IPS DF 6.9 (cell line): Measurements from ENCODE around the gene ETNK2.

Experiments used
- DNase-seq: peaks from one replicate; pipeline ENCODE4 v3.0.0-alpha.2; 2013; ENCODE audit warnings: low read depth, low spot score
- H3K27ac ChIP-seq: one replicate; pipeline ENCODE4 v1.5.1; 2013; ENCODE audit warnings: low read length, control low read depth
- H3K27me3 ChIP-seq: 2 replicates; pipeline ENCODE4 v1.6.1; 2013; ENCODE audit warnings: mild to moderate bottlenecking, low read length; ENCODE audit not compliant: control insufficient read depth, insufficient read depth
- H3K36me3 ChIP-seq: 2 replicates; pipeline ENCODE4 v1.6.1; 2013; ENCODE audit warnings: low read length; ENCODE audit not compliant: control insufficient read depth, insufficient read depth
- H3K4me1 ChIP-seq: 2 replicates; pipeline ENCODE4 v1.6.1; 2013; ENCODE audit warnings: low read length; ENCODE audit not compliant: control insufficient read depth, insufficient read depth
- H3K4me3 ChIP-seq: 2 replicates; pipeline ENCODE4 v1.5.1; 2013; ENCODE audit warnings: mild to moderate bottlenecking, low read length
- H3K9me3 ChIP-seq: 2 replicates; pipeline ENCODE4 v1.6.1; 2013; ENCODE audit warnings: low read length, inconsistent platforms; ENCODE audit not compliant: control insufficient read depth, insufficient read depth
- WGBS: extraction: QIAGEN DNeasy Blood & Tissue Kit; methylation state at CpG from one replicate; pipeline ENCODE4 v1.1.7; 2013; ENCODE audit warnings: mixed read lengths, missing lambda C conversion rate; ENCODE audit not compliant: insufficient read length, insufficient coverage; 5-methylcytosine and 5-hydroxymethylcytosine counted together

The ETNK2 gene

GRCh38 chr1:204126956-204127355 lies 24.9 kb downstream of the ETNK2 start:
- no peak for DNase-seq
- Histone ChIP-seq H3K4me1 (peaks cover 10% of the 10 kb centered on the region), H3K4me3 (no peak overlapping the region), H3K9me3 (no peaks in the 10 kb centered on the region), H3K27ac (no peak overlapping the region), H3K27me3 (no peaks in the 10 kb centered on the region), H3K36me3 (peaks cover 42% of the 10 kb centered on the region; the same call in 1 of the 2 replicates)
- no CpG with 5 or more reads among the region's 7 CpGs for WGBS

GRCh38 chr1:204126386-204126785 lies 25.5 kb downstream of the ETNK2 start:
- Histone ChIP-seq H3K27ac (no peak overlapping the region), H3K27me3 (no peaks in the 10 kb centered on the region), H3K4me1 (peaks cover 10% of the 10 kb centered on the region), H3K9me3 (no peaks in the 10 kb centered on the region), H3K36me3 (peaks cover 42% of the 10 kb centered on the region; the same call in 1 of the 2 replicates), H3K4me3 (no peak overlapping the region)
- no peak for DNase-seq
- WGBS, result no CpG with 5 or more reads among the region's 8 CpGs

GRCh38 chr1:204125759-204126351 lies 26.0 kb downstream of the ETNK2 start:
- Histone ChIP-seq H3K4me3 (no peak overlapping the region), H3K27ac (no peak overlapping the region), H3K4me1 (peaks cover 8% of the 10 kb centered on the region), H3K9me3 (no peaks in the 10 kb centered on the region), H3K27me3 (no peaks in the 10 kb centered on the region), H3K36me3 (peaks cover 42% of the 10 kb centered on the region; the same call in 1 of the 2 replicates)
- no CpG with 5 or more reads among the region's 18 CpGs for WGBS
- no peak for DNase-seq

- DNase-seq, result no peak
- Histone ChIP-seq H3K4me1 (peaks cover 4% of the 10 kb centered on the region; the same call in 1 of the 2 replicates), H3K36me3 (peaks cover 50% of the 10 kb centered on the region; the same call in 1 of the 2 replicates), H3K4me3 (no peak overlapping the region), H3K27me3 (no peaks in the 10 kb centered on the region), H3K27ac (no peak overlapping the region), H3K9me3 (no peaks in the 10 kb centered on the region)
- WGBS, result no CpG with 5 or more reads among the region's 22 CpGs
Observed at GRCh38 chr1:204124639-204125038, 27.2 kb downstream of the ETNK2 start.

- Histone ChIP-seq H3K9me3 (no peaks in the 10 kb centered on the region), H3K36me3 (peaks cover 61% of the 10 kb centered on the region), H3K4me1 (0 out of 2 replicates have a peak, but pooled peaks cover under 1% of the 10 kb centered on the region), H3K27me3 (no peaks in the 10 kb centered on the region), H3K27ac (no peak overlapping the region), H3K4me3 (no peak overlapping the region)
- WGBS, result no CpG with 5 or more reads among the region's 9 CpGs
- DNase-seq, result no peak
Observed at GRCh38 chr1:204123376-204123775, 28.5 kb downstream of the ETNK2 start.

- Histone ChIP-seq H3K27ac (no peak overlapping the region), H3K27me3 (no peaks in the 10 kb centered on the region), H3K4me3 (no peak overlapping the region), H3K4me1 (no peaks in the 10 kb centered on the region), H3K9me3 (no peaks in the 10 kb centered on the region), H3K36me3 (peaks cover 69% of the 10 kb centered on the region)
- no peak for DNase-seq
- no CpG with 5 or more reads among the region's 17 CpGs for WGBS
Observed at GRCh38 chr1:204121840-204122555, 29.8 kb downstream of the ETNK2 start.

GRCh38 chr1:204116539-204116938 lies 35.3 kb downstream of the ETNK2 start:
- WGBS, result no CpG with 5 or more reads among the region's 4 CpGs
- Histone ChIP-seq H3K9me3 (no peaks in the 10 kb centered on the region), H3K4me3 (no peak overlapping the region), H3K4me1 (no peaks in the 10 kb centered on the region), H3K36me3 (peaks cover 34% of the 10 kb centered on the region), H3K27me3 (no peaks in the 10 kb centered on the region), H3K27ac (no peak overlapping the region)
- DNase-seq, result no peak

GRCh38 chr1:204115116-204115515 lies 36.7 kb downstream of the ETNK2 start:
- no peak overlapping the region for H3K4me3 ChIP-seq
- DNase-seq, result no peak
- H3K27ac ChIP-seq, result no peak overlapping the region
- peaks cover 5% of the 10 kb centered on the region; the same call in 1 of the 2 replicates for H3K4me1 ChIP-seq
- no peaks in the 10 kb centered on the region for H3K27me3 ChIP-seq
- no peaks in the 10 kb centered on the region for H3K9me3 ChIP-seq
- WGBS, result no CpG with 5 or more reads among the region's 4 CpGs
- peaks cover 28% of the 10 kb centered on the region for H3K36me3 ChIP-seq

GRCh38 chr1:204114606-204115005 lies 37.2 kb downstream of the ETNK2 start:
- H3K4me1 ChIP-seq, result peaks cover 5% of the 10 kb centered on the region; the same call in 1 of the 2 replicates
- DNase-seq, result no peak
- H3K36me3 ChIP-seq, result peaks cover 26% of the 10 kb centered on the region
- no peaks in the 10 kb centered on the region for H3K27me3 ChIP-seq
- no CpG with 5 or more reads among the region's 4 CpGs for WGBS
- H3K4me3 ChIP-seq, result no peak overlapping the region
- no peak overlapping the region for H3K27ac ChIP-seq
- H3K9me3 ChIP-seq, result no peaks in the 10 kb centered on the region

GRCh38 chr1:204113896-204114295 lies 37.9 kb downstream of the ETNK2 start:
- Histone ChIP-seq H3K36me3 (peaks cover 21% of the 10 kb centered on the region), H3K27me3 (no peaks in the 10 kb centered on the region), H3K4me1 (peaks cover 7% of the 10 kb centered on the region; the same call in 1 of the 2 replicates), H3K9me3 (no peaks in the 10 kb centered on the region), H3K27ac (no peak overlapping the region), H3K4me3 (no peak overlapping the region)
- no peak for DNase-seq
- no CpG with 5 or more reads among the region's 1 CpG for WGBS
